GM18520 (cell line): ENCODE results near the gene VPS16.

Experiments used
- ATAC-seq: cut with Tn5 transposase; IDR thresholded peaks from one replicate; pipeline ENCODE4 v1.9.1; 2021; ENCODE audit not compliant: unreplicated experiment

The VPS16 gene

DNA sequence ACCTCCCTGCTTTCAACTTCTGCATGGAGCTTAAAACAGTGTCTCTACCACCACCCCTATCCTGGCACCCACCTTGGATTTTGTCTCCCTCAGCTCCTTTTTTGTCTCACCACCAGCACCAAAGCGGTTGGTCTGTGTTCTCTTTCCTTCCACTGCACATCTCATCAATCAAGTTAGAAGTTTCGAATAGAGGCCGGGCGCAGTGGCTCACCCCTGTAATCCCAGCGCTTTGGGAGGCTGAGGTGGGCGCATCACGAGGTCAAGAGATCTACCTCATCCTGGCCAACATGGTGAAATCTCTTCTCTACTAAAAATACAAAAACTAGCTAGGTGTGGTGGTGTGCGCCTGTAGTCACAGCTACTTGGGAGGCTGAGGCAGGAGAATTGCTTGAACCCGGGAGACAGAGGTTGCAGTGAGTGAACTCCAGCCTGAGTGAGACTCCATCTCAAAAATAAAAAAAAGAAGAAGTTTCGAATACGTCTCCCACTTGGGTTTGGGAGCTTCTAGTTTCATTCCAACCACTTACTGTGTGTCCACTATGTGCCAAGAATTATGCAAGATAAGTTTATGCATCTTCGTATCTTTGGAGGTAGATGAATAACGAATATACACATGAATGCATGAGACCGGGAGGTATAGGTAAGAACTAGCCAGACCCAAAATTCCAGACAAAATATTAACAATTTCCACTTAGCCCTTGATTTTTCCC lies 6.0 kb upstream of the VPS16 start:
- ATAC-seq, result no peak

DNA sequence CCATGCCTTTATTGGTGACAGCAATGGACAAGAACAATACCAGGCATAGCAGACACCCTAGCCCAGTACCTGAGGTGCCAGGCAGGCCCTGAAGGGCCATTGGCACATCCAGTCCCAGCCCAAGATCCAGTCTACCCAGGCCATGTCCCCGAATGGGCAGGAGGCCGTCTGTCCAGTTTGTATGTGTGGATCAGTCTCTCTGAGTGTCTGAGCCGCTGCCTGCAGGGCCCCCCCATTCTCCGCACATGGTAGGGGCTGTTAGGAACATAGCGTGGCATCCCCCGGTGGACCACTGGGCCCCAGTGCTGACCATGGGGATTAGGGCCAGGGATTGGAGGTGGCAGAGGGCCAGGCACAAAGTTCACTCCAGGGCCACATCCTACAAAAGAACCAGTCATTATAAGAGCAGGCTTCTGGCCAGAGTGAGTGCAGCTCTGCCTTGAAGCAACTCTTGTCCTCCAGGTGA lies 5.2 kb upstream of the VPS16 start:
- no peak for ATAC-seq

DNA sequence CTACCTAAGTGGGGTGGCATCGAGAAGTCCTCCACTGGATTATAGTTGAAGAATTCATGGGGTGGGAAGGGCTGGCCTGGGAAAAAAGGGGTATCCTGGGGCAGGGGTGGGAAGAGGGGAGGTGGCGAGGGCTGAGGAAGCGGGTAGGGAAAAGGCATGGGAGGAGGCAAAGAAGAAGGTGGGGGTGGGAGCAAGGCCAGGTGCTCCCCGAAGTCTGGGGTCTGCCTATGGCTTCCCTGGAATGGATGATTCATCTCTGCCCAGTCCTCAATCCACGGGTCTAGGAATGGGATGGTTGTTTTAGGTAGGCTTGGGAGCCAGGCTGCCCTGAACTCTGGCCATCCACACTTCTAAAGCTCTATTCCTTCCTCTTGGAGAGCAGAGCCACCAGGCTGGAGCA lies 4.5 kb upstream of the VPS16 start:
- no peak for ATAC-seq

DNA sequence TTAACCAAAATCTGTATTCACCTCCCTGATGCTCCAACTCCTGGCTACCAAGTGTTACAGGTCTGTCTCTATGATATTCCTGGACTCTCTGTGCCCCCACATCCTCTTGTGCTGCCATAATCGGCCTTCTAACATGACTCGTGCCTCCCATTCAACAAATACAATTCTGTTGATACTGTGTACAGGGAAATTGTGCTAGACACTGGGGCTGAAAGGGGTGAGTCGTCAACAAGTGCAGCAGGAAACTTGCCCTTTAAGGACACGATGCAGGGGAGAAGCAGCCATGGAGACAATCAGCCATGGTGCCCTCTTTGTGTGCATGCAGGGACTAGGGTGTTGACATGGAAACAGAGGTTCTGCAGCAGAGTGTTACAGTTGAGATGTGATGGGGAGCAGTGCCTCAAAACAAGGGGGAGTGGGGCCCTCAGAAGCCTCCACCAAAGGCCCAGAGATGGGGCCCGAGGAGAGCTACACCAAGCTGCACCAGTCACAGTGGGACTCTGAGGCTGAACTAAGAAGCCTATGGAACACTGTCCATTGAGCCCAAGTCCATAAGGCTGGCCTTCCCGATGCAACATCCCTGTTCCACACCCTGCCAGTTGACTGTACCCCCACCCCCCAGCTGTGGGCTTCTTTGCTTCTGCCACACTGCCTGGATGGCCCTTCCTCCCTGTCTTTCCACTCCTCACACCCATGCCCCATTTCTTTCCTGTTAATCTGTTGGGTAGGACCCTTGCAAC lies 3.2 kb upstream of the VPS16 start:
- ATAC-seq, result no peak

DNA sequence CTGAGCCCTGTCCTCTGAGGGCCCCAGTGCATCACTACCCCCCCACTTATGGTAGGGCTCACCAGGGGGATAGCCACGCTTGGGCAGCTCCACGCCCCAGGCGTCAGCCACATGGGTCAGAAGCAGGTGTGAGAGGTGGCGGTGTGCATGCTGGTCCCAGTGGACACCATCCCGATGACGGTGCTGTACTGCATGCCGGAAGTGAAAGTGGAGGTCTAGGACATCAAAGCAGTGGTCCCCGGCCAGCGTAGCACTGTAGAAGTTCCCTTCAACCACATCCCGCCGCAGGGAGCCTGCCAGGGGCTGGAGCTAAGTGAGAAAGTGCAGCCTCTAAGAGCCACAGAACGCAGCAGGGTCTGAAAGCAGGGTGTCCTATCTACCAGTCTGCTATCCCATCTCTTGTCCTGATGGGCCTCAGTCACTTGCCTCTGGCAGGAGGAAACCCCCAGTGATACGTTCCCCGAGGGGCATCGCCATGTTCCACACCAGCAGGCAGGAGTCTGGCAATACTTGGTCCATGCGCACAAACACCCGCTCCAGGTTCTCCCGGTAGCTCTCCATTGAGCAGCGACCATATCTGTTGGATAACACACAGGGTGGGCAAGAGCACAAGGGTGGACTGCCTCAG lies 2.3 kb upstream of the VPS16 start:
- no peak for ATAC-seq

DNA sequence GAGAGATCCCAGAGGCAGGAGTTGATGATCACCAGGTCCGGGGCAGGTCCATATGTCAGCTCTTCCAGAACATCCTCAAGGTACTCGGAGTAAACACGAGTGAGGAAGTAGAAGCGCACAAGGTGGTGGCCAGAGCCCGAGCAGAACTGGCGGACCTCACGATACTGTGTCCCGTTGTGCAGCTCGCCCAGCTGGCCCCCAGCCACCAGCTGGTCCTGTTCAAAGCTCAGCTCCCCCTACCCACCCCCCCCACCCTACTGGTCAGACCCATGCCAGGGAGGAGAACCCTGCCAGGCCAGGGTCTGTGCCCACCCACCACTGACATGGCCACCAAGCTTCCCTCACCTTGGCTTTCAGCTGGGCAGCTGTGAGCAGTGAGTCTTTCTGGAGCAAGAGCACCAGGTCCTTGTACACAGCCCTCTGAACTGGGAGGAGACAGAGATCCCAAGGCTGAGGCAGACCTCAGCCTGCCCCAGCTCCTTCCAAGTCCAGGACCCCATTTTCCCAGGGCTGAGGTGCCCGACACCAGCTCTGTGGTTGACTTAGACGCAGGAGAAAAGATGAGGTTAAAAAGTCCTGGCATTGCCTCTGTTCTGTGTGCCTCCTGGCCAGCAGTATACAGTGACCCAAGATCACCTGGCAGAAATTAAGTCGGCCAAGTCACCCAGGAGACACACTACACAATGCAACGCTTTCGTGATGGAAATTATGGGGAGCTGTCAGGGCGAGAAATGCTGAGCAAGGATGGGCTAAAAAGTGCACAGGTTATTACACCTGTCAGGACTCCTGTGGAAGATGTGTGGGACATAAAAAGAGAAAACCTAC lies 1.5 kb upstream of the VPS16 start:
- ATAC-seq, result no peak

DNA sequence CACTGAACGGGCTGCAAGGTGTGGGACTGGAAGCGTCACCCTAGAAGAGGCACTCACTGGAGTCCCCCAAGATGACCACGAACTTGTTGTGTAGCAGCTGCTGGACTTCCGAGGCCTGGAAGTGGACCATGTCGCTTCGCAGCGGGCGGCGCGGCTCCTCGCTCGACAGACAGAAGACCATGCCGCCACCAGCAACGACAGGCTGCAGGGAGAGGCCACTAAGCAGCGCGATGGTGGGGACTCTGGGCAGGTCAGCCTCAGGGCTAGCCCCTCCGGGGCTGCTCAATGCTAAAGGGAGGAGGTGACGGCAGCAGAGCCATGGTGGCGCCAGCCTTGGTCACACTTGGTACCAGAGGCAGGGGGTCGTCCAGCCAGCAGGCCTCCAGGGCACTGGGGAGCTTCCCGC lies 810 bp upstream of the VPS16 start:
- ATAC-seq, result no peak

DNA sequence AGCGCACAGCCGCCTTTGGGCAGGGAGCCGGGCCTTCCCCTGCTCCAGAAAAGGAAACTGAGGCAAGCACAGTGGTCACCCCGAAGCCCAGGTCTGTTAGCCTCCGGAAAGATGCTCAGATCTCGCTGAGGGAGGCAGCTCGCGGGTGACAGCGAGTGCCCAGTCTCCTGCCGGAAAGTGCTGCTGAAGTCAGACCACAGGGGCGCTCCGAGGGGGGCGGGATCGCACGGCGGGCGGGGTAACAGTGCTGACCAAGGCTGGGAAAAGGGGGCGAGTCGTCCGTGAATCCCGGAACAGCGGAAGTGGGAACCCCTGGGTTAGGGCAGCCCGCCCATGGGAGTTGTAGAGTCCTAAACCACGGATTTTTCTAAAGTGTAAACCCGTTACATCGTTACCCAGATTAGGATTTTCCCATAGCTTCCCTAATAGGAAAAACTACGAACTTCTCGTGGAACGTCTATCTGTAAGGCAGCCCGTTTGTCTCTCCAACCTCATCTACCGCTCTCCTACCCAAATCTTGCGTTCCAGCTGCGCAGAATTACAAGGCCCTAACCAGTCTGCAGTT lies 504 bp downstream of the VPS16 start:
- ATAC-seq, result peak; percentile 10

DNA sequence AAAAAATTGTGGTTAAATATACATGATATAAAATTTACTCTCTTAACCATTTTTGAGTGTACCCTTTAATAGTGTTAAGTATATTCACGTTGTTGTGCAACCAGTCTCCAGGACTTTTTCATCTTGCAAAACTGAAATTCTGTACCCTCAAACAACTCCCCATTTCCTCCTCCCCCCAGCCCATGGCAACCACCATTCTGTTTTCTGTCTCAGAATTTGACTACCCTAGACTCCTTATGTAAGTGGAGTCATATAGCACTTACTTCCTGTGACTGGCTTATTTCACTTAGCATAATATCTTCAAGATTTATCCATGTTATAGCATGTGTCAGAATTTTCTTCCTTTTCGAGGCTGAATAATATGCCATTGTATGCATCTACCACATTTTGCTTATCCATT lies 5.1 kb downstream of the VPS16 start:
- ATAC-seq, result no peak

DNA sequence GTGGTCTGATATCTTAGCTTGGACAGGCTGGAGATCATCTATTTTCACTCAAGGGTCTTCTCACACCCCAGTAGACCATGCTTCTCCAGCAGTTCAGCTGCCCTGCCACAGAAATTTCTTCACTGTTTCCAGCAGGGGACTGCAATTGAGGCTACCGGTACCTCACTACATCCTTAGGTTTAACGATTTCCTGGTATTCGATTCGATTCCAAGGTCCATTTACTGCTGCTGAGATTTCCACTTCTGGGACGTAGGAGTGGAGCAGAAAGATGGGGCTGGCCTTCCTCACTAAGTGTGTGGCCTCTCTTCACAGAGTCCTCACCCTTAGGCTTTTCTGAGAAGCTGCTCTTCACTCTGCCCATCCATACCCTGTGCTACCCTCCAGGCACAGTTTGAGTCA lies 6.2 kb downstream of the VPS16 start:
- ATAC-seq, result no peak

DNA sequence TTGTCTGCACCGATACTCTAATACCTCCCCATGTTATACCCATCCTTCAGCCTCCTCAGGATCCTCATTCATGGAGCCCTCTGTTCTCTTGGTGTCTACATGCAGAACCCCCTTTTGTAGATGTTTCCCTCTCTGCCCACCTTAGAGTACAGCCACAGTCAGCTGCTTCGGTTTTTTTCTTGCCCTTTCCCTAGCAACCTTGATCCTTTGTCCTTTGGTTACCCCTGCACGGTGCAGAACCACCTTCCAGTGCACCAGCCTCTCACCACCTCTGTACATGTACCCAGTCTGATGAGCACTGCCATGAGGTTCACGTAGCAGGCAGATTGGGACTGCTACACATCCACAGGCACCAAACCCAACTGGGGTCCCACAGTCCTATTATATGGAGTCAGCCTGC lies 7.3 kb downstream of the VPS16 start:
- ATAC-seq, result no peak

DNA sequence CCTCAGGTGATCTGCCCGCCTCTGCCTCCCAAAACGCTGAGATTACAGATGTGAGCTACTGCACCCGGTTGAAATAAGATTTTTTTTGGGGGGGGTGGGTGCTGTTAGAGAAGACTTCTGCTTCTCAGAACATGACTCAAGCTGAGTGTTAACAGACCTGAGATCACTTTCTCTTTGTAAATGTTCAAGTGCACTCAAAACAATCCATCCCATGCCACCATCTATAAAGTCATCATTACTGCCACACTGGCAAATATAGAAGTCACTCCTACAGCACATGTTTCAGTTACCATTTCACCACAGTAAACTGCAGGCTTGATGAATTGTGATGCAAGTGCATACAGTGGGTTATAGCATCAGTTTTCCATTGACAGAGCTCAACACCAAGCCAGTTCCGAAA lies 9.0 kb downstream of the VPS16 start:
- ATAC-seq, result no peak

DNA sequence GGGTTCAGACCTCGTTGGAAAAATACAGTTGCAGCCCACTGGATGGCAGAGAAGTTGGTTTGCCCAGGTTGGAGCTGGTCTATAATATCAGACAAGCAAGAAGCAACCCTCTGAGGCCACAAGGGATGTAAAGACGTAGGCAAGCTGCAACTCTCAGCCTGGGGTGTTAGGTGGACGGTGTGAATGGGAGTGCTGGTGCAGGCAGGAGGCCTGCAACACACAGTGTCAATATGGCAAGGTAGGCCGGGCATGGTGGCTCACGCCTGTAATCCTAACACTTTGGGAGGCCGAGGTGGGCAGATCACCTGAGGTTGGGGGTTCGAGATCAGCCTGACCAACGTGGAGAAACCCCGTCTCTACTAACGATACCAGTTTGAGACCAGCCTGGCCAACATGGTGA lies 10.5 kb downstream of the VPS16 start:
- no peak for ATAC-seq

DNA sequence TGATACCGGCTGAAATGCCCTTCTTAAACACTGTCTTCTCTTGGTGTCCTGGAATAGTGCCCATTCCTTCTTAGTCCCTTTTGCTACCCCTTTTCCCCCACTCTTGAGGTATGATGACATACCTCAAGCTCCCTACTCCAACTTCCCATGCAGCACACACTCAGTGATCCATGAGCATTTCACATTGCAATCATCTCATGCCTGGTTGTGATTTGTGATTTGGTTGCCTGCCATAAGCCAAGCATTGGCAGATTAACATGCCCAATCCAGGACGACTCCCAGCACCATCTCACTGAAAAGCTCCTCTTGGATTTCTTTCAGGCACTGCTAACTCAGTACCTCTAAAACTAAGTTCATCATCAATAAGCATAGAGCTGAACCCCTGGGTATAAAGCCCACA lies 18.0 kb downstream of the VPS16 start:
- no peak for ATAC-seq

DNA sequence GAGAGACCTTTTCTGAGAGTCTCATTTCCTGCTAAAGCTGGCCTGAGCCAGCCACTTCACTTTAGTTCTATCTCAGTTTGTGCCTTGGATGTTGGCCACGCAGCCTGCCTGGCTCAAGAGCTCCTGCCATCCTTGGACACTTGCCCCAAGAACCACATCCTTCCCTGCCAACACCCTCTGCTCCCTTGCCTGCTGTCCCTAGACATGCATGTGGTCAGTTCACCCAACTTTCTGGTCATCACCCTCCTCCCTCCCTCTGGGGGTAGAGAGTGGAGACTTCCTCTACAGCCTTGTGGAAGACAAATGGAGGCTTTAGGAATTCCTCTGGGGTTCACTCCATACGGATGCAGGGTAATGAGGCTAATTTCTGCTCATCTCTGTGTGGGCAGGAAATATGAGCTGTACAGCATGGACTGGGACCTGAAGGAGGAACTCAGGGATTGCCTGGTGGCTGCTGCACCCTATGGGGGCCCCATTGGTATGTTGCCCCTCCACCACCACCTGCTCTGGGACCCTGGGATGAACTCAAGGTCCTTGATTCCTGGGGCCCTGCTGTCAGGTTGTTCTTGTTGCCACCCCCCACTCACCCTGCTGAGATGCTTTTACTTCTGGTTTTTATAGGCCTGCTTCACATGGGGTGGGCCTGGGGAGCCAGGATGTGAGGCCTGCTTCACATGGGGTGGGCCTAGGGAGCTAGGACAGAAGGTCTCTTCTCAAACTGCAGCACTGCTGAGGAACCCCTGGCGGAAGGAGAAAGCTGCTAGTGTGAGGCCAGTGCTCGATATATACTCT lies 19.0 kb downstream of the VPS16 start:
- ATAC-seq, result no peak

DNA sequence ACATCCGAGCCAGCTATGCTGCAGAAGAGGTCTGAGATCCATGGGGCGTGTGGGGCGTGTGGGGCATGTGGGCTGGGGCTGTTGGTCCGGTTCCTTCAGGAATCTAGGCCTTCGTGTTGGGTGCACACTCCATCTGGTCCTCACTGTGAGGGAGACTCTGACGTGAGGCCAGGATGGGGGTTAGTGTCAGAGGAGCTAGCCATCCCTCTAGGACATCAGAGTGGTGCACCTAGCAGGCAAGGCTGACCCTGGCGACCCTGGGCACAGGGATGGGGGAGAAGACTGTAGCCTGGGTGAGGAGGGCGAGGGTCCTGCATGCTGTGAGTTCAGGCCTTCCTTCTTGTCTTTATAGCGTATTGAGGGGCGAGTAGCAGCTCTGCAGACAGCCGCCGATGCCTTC lies 24.1 kb downstream of the VPS16 start:
- ATAC-seq, result no peak

DNA sequence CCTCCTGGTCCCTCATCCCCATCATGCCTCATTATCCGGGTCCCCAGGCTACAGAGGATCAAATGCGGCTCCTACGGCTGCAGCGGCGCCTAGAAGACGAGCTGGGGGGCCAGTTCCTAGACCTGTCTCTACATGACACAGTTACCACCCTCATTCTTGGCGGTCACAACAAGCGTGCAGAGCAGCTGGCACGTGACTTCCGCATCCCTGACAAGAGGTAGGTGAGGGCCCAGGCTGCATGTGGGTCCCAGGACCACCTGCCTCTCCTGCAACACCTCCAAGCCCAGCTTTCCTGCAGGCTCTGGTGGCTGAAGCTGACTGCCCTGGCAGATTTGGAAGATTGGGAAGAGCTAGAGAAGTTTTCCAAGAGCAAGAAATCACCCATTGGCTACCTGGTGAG lies 24.6 kb downstream of the VPS16 start:
- ATAC-seq, result no peak

DNA sequence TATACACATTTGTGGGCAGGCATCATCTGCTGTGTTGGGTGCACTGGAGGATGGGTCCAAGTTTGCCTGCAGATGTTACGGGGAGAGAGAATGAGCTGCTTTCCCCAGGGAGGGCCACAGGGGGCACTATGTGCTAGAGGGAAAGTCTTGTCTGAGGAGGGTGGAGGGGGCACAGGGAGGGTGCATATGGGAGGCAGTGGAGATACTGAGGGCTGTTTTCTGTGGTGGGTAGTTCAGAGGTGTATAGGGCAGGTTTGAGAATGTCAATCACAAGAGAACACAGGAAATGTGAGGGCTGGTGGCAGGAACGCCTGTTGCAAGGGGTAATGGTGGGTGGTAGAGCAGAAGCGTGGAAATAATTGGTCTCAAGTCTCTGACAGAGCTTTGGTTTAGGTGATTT lies 25.1 kb downstream of the VPS16 start:
- ATAC-seq, result no peak

DNA sequence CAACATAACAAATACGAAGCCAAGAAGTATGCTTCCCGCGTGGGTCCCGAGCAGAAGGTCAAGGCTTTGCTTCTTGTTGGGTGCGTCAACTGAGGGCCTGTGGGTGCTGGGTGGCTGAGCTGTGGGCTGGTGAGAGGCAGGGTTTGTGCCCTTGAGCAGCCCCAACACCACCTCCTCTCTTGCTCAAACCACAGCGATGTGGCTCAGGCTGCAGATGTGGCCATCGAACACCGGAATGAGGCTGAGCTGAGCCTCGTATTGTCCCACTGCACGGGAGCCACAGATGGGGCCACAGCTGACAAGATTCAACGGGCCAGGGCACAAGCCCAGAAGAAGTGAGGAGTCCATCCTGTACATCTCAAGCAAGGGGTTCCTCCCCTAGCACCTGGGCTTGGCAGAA lies 25.7 kb downstream of the VPS16 start:
- no peak for ATAC-seq
